GM21576 (cell line): ENCODE measurements around the gene UVRAG.

ENCODE experiments used
- ATAC-seq: cut with Tn5 transposase; IDR thresholded peaks from one replicate; pipeline ENCODE4 v1.9.1; 2021; ENCODE audit warnings: mild to moderate bottlenecking, moderate library complexity; ENCODE audit not compliant: unreplicated experiment

Gene UVRAG

GRCh38 chr11:75814677-75815344 is at the start of gene UVRAG:
UVRAG (plus strand) TSS chr11:75815210; CDS start chr11:75815408, 198 bp downstream.
- ATAC-seq, result peak; percentile 75

GRCh38 chr11:75766443-75767227 is 48.4 kb upstream of the UVRAG start:
- no peak for ATAC-seq

- no peak for ATAC-seq
Measured at GRCh38 chr11:75767228-75767572, 47.8 kb upstream of the UVRAG start.

- ATAC-seq, result no peak
Measured at GRCh38 chr11:75767793-75768111, 47.3 kb upstream of the UVRAG start.

GRCh38 chr11:75768112-75768908 is 46.7 kb upstream of the UVRAG start, which contains the start of gene DGAT2:
DGAT2 (plus strand) TSS chr11:75768778; CDS start chr11:75768992, 214 bp downstream.
- ATAC-seq, result peak; percentile 57

GRCh38 chr11:75768909-75769771 is 45.9 kb upstream of the UVRAG start:
- no peak for ATAC-seq

GRCh38 chr11:75770102-75770501 is 44.9 kb upstream of the UVRAG start:
- no peak for ATAC-seq

- no peak for ATAC-seq
Measured at GRCh38 chr11:75771646-75772410, 43.2 kb upstream of the UVRAG start.

- peak; percentile 72 for ATAC-seq
Measured at GRCh38 chr11:75773595-75774353, 41.2 kb upstream of the UVRAG start.

- no peak for ATAC-seq
Measured at GRCh38 chr11:75775056-75775455, 40.0 kb upstream of the UVRAG start.

GRCh38 chr11:75776546-75776945 is 38.5 kb upstream of the UVRAG start:
- ATAC-seq, result no peak

- no peak for ATAC-seq
Measured at GRCh38 chr11:75777461-75778110, 37.4 kb upstream of the UVRAG start.

GRCh38 chr11:75778962-75779361 is 36.0 kb upstream of the UVRAG start:
- ATAC-seq, result no peak

GRCh38 chr11:75779960-75780359 is 35.0 kb upstream of the UVRAG start:
- no peak for ATAC-seq

GRCh38 chr11:75780888-75781287 is 34.1 kb upstream of the UVRAG start:
- ATAC-seq, result no peak

GRCh38 chr11:75781296-75781695 is 33.7 kb upstream of the UVRAG start:
- ATAC-seq, result no peak

- ATAC-seq, result no peak
Measured at GRCh38 chr11:75781831-75782230, 33.2 kb upstream of the UVRAG start.

- no peak for ATAC-seq
Measured at GRCh38 chr11:75782540-75783263, 32.3 kb upstream of the UVRAG start.
